HG03432 (cell line): ENCODE data around the gene TMEM98.
"Not testable (repeated sequence)": the region's sequence is repeated elsewhere in the genome, so short reads cannot be mapped to it uniquely, and the experiment has no call there.

Experiments
- ATAC-seq: cut with Tn5 transposase; IDR thresholded peaks from one replicate; pipeline ENCODE4 v1.9.1; 2021; ENCODE audit warnings: mild to moderate bottlenecking, moderate library complexity; ENCODE audit not compliant: unreplicated experiment

The TMEM98 gene

GRCh38 chr17:32927724-32928585 lies at the start of gene TMEM98:
Gene TMEM98 (plus strand): TSS chr17:32928153. CDS start chr17:32931529, 3,376 bp downstream.
- no peak for ATAC-seq

GRCh38 chr17:32878211-32878610 lies 49.7 kb upstream of the TMEM98 start:
- no peak for ATAC-seq

- ATAC-seq = no peak
These were observed 48.8 kb upstream of the TMEM98 start for GRCh38 chr17:32879134-32879533.

- no peak for ATAC-seq
These were observed 47.1 kb upstream of the TMEM98 start for GRCh38 chr17:32880671-32881453.

GRCh38 chr17:32882029-32882428 lies 45.9 kb upstream of the TMEM98 start:
- ATAC-seq = no peak

GRCh38 chr17:32882734-32883133 lies 45.2 kb upstream of the TMEM98 start:
- ATAC-seq = no peak

GRCh38 chr17:32886951-32887350 lies 41.0 kb upstream of the TMEM98 start:
- not testable (repeated sequence) for ATAC-seq

GRCh38 chr17:32887410-32887809 lies 40.5 kb upstream of the TMEM98 start:
- not testable (repeated sequence) for ATAC-seq

GRCh38 chr17:32894245-32894644 lies 33.7 kb upstream of the TMEM98 start:
- no peak for ATAC-seq

- no peak for ATAC-seq
These were observed 31.2 kb upstream of the TMEM98 start for GRCh38 chr17:32896647-32897258.

- no peak for ATAC-seq
These were observed 28.5 kb upstream of the TMEM98 start for GRCh38 chr17:32899236-32900013.

GRCh38 chr17:32901743-32902142 lies 26.2 kb upstream of the TMEM98 start:
- no peak for ATAC-seq

- ATAC-seq = no peak
These were observed 23.9 kb upstream of the TMEM98 start for GRCh38 chr17:32903774-32904673.

GRCh38 chr17:32904891-32905290 lies 23.1 kb upstream of the TMEM98 start:
- ATAC-seq = no peak

GRCh38 chr17:32907583-32907982 lies 20.4 kb upstream of the TMEM98 start:
- ATAC-seq = no peak

GRCh38 chr17:32909787-32910369 lies 18.1 kb upstream of the TMEM98 start:
- ATAC-seq = no peak

- no peak for ATAC-seq
These were observed 17.2 kb upstream of the TMEM98 start for GRCh38 chr17:32910769-32911168.

GRCh38 chr17:32912218-32912897 lies 15.6 kb upstream of the TMEM98 start:
- no peak for ATAC-seq

- no peak for ATAC-seq
These were observed 14.4 kb upstream of the TMEM98 start for GRCh38 chr17:32913593-32913992.
